DND-41 (cell line): ENCODE measurements around the gene OR6C68.

Source experiments
- ATAC-seq: fragments of 200-7000 bp; cut with Tn5 transposase; 3 replicates; pipeline ENCODE4 v1.9.1; 2021; ENCODE audit warnings: low read depth; ENCODE audit not compliant: insufficient read depth
- DNase-seq: peaks from one replicate; pipeline ENCODE4 v3.0.0-alpha.2; 2020
- H2AFZ ChIP-seq: 2 replicates; pipeline ENCODE4 v1.6.0; 2012; ENCODE audit warnings: low read depth, low read length
- H3K27ac ChIP-seq: 2 replicates; pipeline ENCODE4 v1.5.1; 2012; ENCODE audit warnings: low read length, inconsistent platforms
- H3K27me3 ChIP-seq: fragments of 200-600 bp; sonication (generic); 2 replicates; pipeline ENCODE4 v1.6.0; 2012; ENCODE audit warnings: low read length, mild to moderate bottlenecking, inconsistent platforms; ENCODE audit not compliant: insufficient read depth, poor library complexity
- H3K36me3 ChIP-seq: 2 replicates; pipeline ENCODE4 v1.5.1; 2012; ENCODE audit warnings: low read length, inconsistent platforms; ENCODE audit not compliant: insufficient read depth
- H3K4me1 ChIP-seq: 2 replicates; pipeline ENCODE4 v1.5.1; 2012; ENCODE audit warnings: mild to moderate bottlenecking, low read length; ENCODE audit not compliant: insufficient read depth
- H3K4me2 ChIP-seq: 2 replicates; pipeline ENCODE4 v1.6.0; 2012; ENCODE audit warnings: mild to moderate bottlenecking, moderate library complexity, low read length, inconsistent platforms; ENCODE audit not compliant: insufficient read depth
- H3K4me3 ChIP-seq, 2 experiments: fragments of 200-600 bp in 1 of 2; shearing (Covaris generic) in 1 of 2; 2 replicates each; pipeline ENCODE4 v1.5.1; 2012 to 2016; ENCODE audit warnings: inconsistent platforms in 2 of 2, low read length in 2 of 2, mild to moderate bottlenecking in 2 of 2, low read depth in 1 of 2, moderate library complexity in 1 of 2
- H3K79me2 ChIP-seq: 2 replicates; pipeline ENCODE4 v1.6.0; 2012; ENCODE audit warnings: low read length, inconsistent platforms; ENCODE audit not compliant: insufficient read depth
- H3K9ac ChIP-seq: 2 replicates; pipeline ENCODE4 v1.6.0; 2012; ENCODE audit warnings: low read depth, mild to moderate bottlenecking, inconsistent platforms, low read length, moderate library complexity
- H3K9me3 ChIP-seq: 2 replicates; pipeline ENCODE4 v1.5.1; 2012; ENCODE audit warnings: low read length, moderate library complexity, mild to moderate bottlenecking, inconsistent platforms; ENCODE audit not compliant: insufficient read depth, severe bottlenecking
- H4K20me1 ChIP-seq: 2 replicates; pipeline ENCODE4 v1.6.0; 2012; ENCODE audit warnings: low read length; ENCODE audit not compliant: insufficient read depth
- EZH2 ChIP-seq: IDR thresholded peaks from 3 replicates; pipeline ENCODE4 v1.6.1; 2012; ENCODE audit warnings: borderline replicate concordance, low read depth, mild to moderate bottlenecking, moderate library complexity, low read length, inconsistent platforms; ENCODE audit not compliant: severe bottlenecking
- TF ChIP-seq, protein P1 (sequence below): IDR thresholded peaks from 2 replicates; pipeline ENCODE4 v1.5.1; 2012; ENCODE audit warnings: borderline replicate concordance, low read length, moderate library complexity, mild to moderate bottlenecking; ENCODE audit not compliant: poor library complexity, severe bottlenecking; ENCODE audit errors: extremely low read depth

OR6C68 gene

DNA sequence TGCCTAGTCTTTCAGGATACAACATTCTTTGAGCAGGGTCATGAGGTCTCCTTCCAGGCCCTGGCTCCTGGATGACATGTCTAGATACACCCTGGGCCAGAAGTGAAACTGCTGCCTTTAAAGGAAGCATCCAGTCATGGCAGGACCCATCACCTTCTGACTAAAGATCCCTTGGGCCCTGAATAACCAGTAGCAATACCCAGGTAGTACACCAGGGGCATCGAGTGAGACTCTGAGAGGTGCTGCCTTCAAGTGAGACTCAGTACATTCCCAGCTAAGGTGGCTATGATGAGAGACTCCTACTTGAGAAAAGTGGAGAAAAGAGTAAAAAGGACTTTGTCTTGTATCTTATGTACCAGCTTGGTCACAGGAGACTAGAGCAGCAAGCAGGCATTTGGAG is 23.5 kb downstream of the OR6C68 start:
- DNase-seq (no peak), ATAC-seq (no peak)

GRCh38 chr12:55516391-55516790 is 24.2 kb downstream of the OR6C68 start:
- Histone ChIP-seq H3K9me3 (no peaks in the 10 kb centered on the region), H3K27me3 (no peaks in the 10 kb centered on the region), H3K4me2 (no peak overlapping the region), H3K27ac (no peak overlapping the region), H3K4me3 (no peak overlapping the region), H3K9ac (no peak overlapping the region), H3K36me3 (no peaks in the 10 kb centered on the region), H2AFZ (no peak overlapping the region), H3K79me2 (no peaks in the 10 kb centered on the region), H3K4me1 (no peaks in the 10 kb centered on the region), H4K20me1 (no peaks in the 10 kb centered on the region)
- TF ChIP-seq, protein P1, sequence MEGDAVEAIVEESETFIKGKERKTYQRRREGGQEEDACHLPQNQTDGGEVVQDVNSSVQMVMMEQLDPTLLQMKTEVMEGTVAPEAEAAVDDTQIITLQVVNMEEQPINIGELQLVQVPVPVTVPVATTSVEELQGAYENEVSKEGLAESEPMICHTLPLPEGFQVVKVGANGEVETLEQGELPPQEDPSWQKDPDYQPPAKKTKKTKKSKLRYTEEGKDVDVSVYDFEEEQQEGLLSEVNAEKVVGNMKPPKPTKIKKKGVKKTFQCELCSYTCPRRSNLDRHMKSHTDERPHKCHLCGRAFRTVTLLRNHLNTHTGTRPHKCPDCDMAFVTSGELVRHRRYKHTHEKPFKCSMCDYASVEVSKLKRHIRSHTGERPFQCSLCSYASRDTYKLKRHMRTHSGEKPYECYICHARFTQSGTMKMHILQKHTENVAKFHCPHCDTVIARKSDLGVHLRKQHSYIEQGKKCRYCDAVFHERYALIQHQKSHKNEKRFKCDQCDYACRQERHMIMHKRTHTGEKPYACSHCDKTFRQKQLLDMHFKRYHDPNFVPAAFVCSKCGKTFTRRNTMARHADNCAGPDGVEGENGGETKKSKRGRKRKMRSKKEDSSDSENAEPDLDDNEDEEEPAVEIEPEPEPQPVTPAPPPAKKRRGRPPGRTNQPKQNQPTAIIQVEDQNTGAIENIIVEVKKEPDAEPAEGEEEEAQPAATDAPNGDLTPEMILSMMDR: no peak
- TF ChIP-seq EZH2: no peak
- no peak for ATAC-seq
- DNase-seq: no peak

More for the DNA sequence above, 23.5 kb downstream of the OR6C68 start:
- Histone ChIP-seq H4K20me1 (no peaks in the 10 kb centered on the region), H3K9me3 (no peaks in the 10 kb centered on the region), H3K4me1 (no peaks in the 10 kb centered on the region), H3K27ac (no peak overlapping the region), H3K4me3 (no peak overlapping the region), H3K36me3 (no peaks in the 10 kb centered on the region), H2AFZ (no peak overlapping the region), H3K27me3 (no peaks in the 10 kb centered on the region), H3K79me2 (no peaks in the 10 kb centered on the region), H3K4me2 (no peak overlapping the region), H3K9ac (no peak overlapping the region)
- TF ChIP-seq, protein P1: peak; percentile 23
- no peak for TF ChIP-seq EZH2
